ENCODE results near the gene CRAT.

DNA sequence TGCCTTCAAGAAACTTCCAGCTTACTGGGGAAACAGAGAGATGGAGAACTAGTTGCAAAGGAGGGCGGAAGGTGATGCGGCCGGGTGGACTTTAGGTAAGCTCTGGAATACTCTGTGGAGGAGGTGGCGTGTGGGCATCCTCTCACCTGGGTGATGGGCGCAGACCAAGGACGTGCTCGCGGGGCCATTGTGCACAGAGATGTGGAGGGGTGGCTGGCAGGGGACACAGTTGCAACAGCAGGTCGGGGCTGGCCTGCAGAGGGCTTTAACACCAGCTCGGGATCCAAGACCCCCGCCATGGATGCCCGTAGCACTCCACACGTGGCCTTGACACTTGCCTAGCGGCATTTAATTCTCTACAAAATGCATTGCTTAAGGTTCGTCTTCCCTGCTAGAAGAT, 40.9 kb upstream of the CRAT start:
- TF ChIP-seq, protein P1, sequence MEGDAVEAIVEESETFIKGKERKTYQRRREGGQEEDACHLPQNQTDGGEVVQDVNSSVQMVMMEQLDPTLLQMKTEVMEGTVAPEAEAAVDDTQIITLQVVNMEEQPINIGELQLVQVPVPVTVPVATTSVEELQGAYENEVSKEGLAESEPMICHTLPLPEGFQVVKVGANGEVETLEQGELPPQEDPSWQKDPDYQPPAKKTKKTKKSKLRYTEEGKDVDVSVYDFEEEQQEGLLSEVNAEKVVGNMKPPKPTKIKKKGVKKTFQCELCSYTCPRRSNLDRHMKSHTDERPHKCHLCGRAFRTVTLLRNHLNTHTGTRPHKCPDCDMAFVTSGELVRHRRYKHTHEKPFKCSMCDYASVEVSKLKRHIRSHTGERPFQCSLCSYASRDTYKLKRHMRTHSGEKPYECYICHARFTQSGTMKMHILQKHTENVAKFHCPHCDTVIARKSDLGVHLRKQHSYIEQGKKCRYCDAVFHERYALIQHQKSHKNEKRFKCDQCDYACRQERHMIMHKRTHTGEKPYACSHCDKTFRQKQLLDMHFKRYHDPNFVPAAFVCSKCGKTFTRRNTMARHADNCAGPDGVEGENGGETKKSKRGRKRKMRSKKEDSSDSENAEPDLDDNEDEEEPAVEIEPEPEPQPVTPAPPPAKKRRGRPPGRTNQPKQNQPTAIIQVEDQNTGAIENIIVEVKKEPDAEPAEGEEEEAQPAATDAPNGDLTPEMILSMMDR (IDR thresholded peaks at IDR 0.05 in 4 of 5, conservative IDR thresholded peaks at IDR 0.05 in 1 of 5): no peak
- no peak for TF ChIP-seq POLR2A (IDR thresholded peaks at IDR 0.05)

Data from gastrocnemius medialis (tissue), 4 donors.